Skin of body (tissue), 3 donors: Measurements from ENCODE around the gene NCKIPSD. TPM values are rescaled to one million over a fixed set of nuclear protein-coding genes. Genes with fewer than 3 reads are reported as not detected.

ENCODE experiments used
- DNase-seq: peaks from one replicate; lab custom pipeline; 2025; lab: John Stamatoyannopoulos, UW
- small RNA-seq: library from RNA; depleted of rRNA; stranded (forward); fragments of <200 nt; gene quantifications from one replicate; pipeline ENCODE3, GENCODE V24; 2014; ENCODE audit warnings: low replicate concordance
- total RNA-seq: library from RNA; depleted of rRNA; stranded (reverse); fragments of >200 nt; gene quantifications from one replicate; pipeline ENCODE4 v1.2.3, GENCODE V29; 2014

Gene NCKIPSD
- total RNA-seq, 1 donor from 2014 or later = 10.1 TPM

DNA sequence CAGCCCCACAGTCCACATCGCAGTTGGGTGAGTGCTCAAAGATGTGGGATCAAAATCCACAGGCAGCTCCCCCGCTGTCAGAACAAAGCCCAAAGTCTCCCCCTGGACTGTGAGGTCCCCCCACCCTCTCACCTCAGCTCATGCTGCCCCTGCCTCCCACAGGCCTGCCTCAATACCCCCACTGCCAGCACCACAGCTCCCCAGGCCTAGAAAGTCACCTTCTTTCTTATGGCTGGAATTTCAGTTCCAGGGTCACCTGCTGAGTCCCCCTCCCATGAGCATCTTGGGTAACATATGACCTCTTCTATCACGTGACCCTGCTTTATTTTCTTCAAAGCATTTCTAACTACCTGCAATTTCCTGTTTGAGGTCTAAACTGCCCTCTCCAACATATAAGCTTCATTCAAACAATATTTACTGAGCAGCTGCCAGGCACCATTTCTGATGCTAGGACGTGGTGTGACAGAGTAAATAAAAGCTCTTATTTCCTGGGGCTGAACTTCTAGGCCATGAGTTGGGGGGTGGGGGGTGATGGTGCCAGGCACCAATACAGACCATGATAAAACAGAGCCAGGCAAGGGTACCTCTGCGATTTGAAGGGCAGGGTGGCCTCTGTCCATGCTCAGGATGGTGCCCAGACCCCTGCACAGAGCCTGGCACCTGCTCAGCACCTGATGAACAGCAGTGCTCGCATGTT lies 61.7 kb downstream of the NCKIPSD start:
- no peak for DNase-seq

Small RNA genes lying within 50 kb of the gene (small RNA-seq; reads per million reads assigned to genes)
- gene AC141002.1 = not detected

Other genes starting within 250 kb of the NCKIPSD start
- gene CCDC51, start 245.8 kb downstream of the NCKIPSD start, total RNA-seq = 6.7 TPM
- 152 TPM for gene TMA7, start 245.7 kb downstream of the NCKIPSD start, total RNA-seq
- gene ATRIP, start 239.2 kb downstream of the NCKIPSD start, total RNA-seq = 4.8 TPM
- 35.2 TPM for gene SHISA5, start 181.7 kb downstream of the NCKIPSD start, total RNA-seq
- 5.4 TPM for gene PFKFB4, start 129.1 kb downstream of the NCKIPSD start, total RNA-seq
- gene UCN2, start 122.1 kb downstream of the NCKIPSD start, total RNA-seq = 1.4 TPM
- gene COL7A1, start 90.6 kb downstream of the NCKIPSD start, total RNA-seq = 71.4 TPM
- gene UQCRC1, start 76.3 kb downstream of the NCKIPSD start, total RNA-seq = 132 TPM
- not detected for gene TMEM89, start 64.1 kb downstream of the NCKIPSD start, total RNA-seq
- 9.9 TPM for gene SLC26A6, start 50.5 kb downstream of the NCKIPSD start, total RNA-seq
- 0.39 TPM for gene CELSR3, start 23.0 kb downstream of the NCKIPSD start, total RNA-seq
- gene IP6K2, start 31.3 kb upstream of the NCKIPSD start, total RNA-seq = 67.0 TPM
- gene PRKAR2A, start 162.0 kb upstream of the NCKIPSD start, total RNA-seq = 18.2 TPM
- gene SLC25A20, start 213.0 kb upstream of the NCKIPSD start, total RNA-seq = 14.8 TPM
- gene ARIH2, start 232.9 kb upstream of the NCKIPSD start, total RNA-seq = 63.3 TPM